D721Med (cell line): ENCODE data around the gene DDX54.
"Not testable (repeated sequence)": the region's sequence is repeated elsewhere in the genome, so short reads cannot be mapped to it uniquely, and the experiment has no call there.

Experiments used
- DNase-seq: peaks from one replicate; pipeline ENCODE4 v3.0.0; 2011; ENCODE audit warnings: low spot score; ENCODE audit not compliant: insufficient read length
- FAIRE-seq: peaks from 2 replicates; lab custom pipeline; 2011; peaks lifted over from hg19 to GRCh38; lab: Jason Lieb, UNC
- TF ChIP-seq, protein P1 (sequence below): IDR thresholded peaks from 2 replicates; pipeline ENCODE4 v1.5.1; 2012; ENCODE audit warnings: mild to moderate bottlenecking, control low read depth; ENCODE audit not compliant: insufficient read depth; ENCODE audit errors: missing control alignments

The DDX54 gene

DNA sequence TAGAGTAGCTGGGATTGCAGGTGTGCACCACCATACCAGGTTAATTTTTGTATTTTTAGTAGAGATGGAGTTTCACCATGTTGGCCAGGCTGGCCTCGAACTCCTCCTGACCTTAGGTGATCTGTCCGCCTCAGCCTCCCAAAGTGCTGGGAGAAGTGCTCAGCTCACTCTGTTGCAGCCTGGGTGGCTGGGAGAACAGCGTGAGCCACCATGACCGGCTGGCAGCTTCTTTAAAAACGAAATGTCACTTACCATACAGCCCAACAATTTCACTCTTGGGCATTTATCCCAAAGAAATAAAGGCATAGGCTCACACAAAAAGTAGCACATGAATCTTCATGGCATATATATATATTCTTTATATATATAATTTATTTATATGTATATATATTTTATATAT lies 40.5 kb downstream of the DDX54 start:
- no peak for DNase-seq
- TF ChIP-seq, protein P1, sequence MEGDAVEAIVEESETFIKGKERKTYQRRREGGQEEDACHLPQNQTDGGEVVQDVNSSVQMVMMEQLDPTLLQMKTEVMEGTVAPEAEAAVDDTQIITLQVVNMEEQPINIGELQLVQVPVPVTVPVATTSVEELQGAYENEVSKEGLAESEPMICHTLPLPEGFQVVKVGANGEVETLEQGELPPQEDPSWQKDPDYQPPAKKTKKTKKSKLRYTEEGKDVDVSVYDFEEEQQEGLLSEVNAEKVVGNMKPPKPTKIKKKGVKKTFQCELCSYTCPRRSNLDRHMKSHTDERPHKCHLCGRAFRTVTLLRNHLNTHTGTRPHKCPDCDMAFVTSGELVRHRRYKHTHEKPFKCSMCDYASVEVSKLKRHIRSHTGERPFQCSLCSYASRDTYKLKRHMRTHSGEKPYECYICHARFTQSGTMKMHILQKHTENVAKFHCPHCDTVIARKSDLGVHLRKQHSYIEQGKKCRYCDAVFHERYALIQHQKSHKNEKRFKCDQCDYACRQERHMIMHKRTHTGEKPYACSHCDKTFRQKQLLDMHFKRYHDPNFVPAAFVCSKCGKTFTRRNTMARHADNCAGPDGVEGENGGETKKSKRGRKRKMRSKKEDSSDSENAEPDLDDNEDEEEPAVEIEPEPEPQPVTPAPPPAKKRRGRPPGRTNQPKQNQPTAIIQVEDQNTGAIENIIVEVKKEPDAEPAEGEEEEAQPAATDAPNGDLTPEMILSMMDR: no peak
- FAIRE-seq: no peak

DNA sequence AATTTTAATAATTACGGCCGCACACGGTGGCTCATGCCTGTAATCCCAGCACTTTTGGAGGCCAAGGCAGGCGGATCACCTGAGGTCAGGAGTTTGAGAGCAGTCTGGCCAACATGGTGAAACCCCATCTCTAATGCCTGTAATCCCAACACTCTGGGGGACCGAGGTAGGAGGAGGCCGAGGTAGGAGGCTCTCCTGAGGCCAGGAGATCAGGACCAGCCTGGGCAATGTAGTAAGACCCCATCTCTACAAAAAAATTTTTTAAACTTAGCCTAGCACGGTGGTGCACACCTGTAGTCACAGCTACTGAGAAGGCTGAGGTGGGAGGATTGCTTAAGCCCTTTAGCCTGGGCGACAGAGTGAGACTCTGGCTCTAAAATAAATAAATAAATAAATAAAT lies 41.3 kb downstream of the DDX54 start:
- no peak for FAIRE-seq
- no peak for DNase-seq
- TF ChIP-seq, protein P1: no peak

DNA sequence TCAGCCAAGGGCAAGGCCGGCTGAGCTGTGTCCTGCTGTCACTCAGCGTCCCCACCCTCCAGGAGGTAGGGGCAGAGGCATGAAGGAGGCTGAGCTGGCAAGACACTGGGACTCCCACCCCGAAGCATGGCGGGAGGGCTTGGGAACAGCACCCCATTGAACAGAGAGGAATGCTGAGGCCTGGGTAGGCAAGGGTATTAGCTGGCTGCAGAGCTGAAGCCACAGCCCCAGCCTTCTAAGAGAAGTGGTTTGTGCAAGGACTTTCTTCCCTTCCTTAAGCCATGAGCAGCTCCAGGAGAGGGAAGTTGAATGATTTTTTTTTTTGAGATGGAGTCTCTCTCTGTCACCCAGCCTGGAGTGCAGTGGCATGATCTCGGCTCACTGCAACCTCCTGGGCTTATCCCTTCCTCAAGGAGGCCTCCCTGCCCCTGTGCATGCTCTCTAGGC lies 42.4 kb downstream of the DDX54 start:
- TF ChIP-seq, protein P1: no peak
- FAIRE-seq (no peak), DNase-seq (no peak)

DNA sequence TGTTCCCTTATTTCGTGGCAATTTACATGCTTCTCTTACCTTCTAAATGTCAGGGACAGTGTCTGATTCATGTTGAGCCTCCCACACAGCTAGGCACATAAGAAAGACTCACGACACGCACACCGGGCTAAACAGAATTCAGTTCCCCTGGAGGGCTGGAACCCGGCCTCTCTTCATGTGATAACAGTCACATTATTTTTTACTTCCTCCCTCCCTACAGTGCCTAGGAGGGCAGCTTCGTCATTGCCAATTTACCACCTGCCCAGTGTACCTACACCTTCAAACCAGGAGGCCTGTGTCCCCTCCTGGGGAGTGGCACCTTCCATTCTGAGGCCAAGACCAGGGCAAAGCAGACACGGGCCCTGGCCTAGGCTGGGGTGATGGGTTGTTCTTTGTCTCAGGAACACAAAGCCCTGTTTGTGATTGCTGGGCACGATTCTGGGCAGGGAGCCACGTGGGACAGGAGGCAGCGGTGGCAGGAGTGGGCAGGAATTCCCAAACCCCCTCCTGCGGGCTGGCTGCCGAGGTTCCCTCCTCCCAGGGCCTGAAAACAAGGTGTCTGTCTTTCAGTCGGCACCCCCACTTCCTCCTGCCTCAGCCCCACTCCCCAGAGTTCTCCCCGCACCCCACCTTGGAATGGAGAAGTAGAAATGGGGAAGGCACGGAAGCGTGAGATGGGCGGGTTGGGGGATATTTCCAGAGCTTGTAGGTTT lies 42.9 kb downstream of the DDX54 start:
- TF ChIP-seq, protein P1: no peak
- FAIRE-seq: no peak
- DNase-seq: no peak

DNA sequence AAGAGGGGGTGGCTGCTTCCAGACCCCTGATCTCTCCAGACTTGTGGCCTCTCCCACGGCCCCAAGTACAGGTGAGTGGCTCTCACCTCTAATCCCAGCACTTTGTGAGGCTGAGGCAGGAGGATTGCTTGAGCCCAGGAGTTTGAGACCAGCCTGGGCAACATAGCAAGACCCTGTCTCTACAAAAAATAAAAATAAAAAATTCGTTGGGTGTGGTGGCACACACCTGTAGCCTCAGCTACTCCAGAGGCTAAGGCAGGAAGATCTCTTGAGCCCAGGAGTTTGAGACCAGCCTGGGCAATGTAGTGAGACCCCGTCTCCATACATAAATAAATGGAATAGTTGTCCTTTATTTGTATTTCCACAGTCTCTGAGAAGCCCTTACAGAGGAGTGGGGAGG lies 43.6 kb downstream of the DDX54 start:
- FAIRE-seq, DNase-seq: not testable (repeated sequence)

DNA sequence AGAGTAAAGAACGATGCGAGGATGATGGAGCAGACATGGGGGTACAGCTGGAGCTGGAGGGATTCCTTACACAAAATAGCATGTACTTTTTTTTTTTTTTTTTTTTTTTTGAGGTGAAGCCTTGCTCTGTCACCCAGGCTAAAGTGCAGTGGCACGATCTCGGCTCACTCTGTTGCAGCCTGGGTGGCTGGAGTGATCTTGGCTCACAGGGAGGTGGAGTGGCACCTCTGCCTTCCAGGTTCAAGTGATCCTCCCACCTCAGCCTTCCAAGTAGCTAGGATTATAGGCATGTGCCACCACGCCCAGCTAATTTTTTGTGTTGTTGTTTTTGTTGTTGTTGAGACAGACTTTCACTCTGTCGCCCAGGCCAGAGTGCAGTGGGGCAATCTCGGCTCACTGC lies 44.6 kb downstream of the DDX54 start:
- TF ChIP-seq, protein P1: no peak
- DNase-seq (no peak), FAIRE-seq (no peak)

DNA sequence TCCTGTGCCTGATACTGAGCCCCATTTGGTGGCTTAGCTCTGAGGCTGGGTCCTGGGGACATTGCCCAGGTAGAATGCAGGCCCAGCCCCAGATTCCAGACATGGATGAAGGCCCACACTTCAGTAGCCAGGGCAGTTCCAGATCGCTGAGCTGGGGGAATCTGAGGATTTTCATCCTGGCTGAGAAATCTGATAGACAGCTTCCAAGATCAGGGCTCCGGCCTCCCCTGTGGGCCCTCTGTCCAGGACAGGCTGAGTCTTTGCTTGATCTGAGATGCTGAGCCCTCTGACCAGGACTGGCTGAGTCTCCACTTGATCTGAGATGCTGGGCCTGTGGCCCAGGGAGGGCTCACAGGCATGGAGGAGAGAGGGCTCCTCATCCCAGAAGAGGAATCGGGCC lies 46.5 kb downstream of the DDX54 start:
- DNase-seq (no peak), FAIRE-seq (no peak)
- TF ChIP-seq, protein P1: no peak
